Activated CD4-positive, alpha-beta T cell treated with anti-CD3 and anti-CD28 coated beads, Interleukin-2, amount 50 U/mL, for 4 hours (primary cell): ENCODE results near the gene TRAF7.
"Not testable (repeated sequence)": the region's sequence is repeated elsewhere in the genome, so short reads cannot be mapped to it uniquely, and the experiment has no call there.

Experiments used
- DNase-seq, 2 experiments: peaks; one replicate each; pipeline ENCODE4 v3.0.0-alpha.2; 2020

The TRAF7 gene

DNA sequence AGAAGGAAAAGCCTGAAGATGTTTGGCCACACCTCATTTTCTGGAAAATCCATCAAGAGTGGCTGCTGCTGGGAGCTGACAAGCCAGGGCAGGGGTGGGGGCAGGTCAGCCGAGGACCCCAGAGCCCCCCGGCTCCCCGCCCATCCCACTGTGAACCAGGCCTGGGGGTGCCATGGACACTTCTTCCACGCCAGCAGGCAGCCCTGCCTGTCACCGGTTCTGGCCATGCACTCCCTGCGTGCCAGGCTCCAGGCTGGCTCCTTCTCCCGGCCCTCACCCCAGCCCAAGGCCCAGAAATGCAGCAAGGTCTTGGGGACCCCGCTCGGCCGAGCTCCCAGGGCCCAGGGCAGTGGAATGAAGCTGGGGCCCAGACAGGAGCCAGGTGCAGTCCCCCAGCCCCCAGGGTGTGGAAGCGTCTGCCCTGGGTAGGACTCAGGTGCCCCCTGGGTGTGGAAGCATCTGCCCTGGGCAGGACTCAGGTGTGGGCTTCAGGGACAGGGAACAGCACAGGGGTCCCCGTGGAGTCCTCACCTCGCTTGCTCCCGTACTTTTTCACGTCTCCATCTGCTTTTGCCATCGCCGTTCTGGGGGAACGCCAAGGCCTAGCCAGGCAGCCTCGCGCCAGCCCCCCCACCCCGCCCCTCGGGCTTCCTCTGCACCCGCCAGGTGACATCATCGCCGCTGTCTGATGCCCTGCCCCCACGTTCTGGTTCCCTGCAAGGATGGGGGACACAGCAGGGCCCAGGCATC, 32.5 kb upstream of the TRAF7 start:
- DNase-seq: not testable (repeated sequence)

DNA sequence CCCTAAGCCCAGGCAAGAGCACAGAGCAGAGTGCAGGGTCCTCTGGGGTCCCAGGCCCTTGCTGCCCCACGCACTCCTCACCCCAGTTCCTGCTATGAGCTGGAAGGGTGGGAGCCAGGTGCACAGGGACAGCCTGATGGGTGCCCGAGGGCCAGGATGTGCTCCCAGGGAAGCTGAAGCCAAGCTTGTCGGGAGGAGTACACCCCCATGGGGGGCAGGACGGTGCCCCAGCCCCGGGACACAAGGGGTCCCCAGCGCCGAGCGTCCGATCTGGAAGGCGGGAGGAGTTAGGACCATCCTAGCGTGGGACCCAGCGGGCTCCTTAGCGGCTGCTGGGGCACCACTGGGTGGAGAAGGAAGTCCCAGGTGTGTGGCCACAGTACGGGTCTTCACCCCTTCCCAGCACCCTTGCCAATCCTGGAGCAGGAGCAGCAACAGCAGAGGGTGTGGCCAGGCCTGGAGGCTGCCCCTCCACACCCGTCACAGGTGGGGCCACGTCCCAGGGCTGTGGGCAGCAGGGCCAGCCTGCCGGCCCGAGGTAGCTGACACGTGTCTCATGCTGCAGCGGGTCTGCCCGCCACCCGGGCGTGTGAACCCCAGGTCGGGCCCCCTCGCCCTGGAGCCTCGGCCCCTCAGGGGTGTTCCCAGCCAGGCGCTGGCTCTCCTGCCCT, 31.7 kb upstream of the TRAF7 start:
- DNase-seq: not testable (repeated sequence)

DNA sequence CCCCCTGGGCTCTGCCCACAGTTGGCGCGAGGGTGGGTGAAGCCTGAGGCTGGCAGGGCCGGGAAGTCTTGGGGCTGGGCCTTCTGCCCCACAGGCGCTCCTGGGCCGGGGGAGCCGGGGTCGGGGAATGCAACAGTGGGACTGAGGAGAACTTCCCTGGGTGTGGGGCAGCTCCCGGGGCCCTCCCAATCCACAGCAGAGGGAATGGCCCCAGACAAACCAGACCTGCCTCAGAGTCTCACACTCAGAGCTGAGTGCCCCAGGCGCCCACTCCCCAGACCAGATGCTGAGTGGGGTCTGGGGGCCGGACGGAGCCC, 31.2 kb upstream of the TRAF7 start:
- not testable (repeated sequence) for DNase-seq

DNA sequence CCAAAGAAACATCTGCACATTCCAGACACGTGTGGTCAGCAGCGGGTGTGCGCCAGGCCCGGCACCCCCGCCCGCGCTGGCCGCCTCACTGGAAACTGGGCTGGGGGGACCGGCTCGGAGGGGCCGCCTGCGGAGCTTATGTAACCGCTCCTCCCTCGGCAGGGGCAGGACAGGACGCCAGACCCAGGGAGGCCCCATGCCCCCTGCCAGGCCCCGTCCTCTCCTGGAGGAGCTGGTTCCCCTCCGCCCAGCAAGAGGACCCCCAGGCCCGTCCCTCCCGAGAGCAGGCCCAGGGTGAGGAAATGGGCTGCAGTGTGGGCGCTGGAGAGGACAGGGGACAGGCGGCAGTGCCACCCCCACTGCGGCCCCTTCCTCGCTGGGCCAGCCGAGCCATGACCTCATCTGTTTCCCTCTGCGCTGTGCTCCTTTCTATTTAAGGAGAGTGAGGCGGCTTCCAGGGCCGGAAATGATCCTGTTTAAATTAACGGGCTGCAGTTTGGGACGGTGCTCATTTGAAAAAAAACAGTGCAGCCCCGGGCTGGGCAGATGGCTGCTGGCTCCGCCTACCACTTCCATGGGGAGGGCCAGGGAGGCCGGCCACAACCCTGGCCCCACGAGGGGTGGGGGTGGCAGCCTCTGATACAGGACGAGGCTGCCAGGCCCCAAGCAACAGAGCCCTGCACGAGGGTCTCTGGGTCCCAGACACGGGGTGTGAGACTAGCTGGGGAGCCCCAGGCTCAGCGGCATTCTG, 30.7 kb upstream of the TRAF7 start:
- DNase-seq: not testable (repeated sequence)

DNA sequence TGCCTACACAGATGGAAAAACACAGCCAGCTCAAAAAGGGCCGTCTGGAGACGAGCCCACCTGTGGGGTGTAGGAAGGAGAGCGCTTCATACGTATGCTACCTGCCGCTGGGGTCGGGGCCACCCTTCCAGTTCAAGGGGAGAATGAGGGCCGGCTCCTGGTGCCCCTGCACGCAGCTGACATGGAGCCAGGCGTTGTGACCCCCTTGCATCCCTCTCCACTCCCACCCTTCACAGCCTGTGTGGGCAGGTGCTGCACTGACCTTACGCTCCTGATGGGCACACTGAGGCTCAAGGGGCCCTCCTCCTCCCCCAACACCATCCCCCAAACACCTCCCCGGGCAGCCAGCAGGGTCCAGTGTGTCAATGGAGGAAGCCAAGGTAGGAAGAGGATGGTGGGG, 30.0 kb upstream of the TRAF7 start:
- not testable (repeated sequence) for DNase-seq

DNA sequence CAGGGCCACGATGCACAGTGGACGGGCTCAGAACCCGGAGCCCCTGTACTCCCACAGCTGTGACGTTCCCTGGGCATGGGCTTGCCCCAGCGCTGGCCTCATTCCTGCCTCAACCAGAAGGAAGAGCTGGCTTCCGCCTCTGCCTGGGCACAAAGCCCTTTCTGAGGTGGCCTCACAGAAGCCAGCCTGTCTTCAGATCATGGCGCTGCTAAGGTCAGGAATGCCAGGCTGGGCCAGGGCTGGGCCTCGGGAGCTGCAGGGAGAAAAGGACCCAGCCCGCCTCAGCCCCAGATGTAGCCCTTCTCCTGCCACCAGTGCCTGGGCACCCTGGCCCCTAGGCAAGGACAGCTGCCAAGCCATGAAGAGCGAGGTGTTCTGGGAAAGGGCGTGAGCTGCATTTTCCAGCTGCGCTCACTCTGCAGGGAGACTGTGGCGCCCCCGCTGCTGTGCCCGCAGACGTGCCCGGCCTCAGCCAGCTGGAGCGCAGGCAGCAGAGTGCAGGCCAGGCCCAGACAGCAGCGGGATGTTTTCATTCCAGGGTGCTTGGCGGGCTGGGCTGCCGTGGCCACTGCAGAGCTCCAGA, 29.3 kb upstream of the TRAF7 start:
- not testable (repeated sequence) for DNase-seq

DNA sequence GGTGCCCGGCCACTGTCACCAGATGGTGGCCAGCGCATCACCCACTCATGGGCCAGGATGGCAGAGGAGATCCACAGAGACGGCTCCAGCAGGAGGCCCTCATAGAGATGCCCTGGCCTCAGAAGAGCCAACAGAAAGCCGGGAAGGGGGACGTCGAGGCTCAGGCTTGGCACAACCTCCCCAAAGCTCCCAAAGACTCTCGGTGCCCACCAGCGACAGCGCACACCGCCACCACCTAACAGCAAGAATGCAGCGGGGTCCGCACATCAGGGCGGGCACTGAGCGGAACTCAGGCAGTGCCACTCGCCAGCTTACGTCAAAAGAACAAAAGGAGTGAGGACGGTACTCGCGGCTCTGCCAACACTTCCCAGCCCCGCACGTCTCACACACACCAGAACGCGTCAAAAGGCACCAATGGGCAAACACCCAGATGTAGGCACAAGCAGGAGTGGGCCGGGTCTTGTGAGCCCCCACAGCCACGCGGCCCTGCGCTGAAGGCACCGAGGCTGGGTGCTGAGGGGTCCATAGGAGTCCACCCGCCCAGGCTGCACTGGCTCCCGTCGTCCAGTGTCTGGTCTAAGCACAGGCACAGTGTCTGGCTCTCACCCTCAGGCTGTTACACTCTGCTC, 28.5 kb upstream of the TRAF7 start:
- DNase-seq: not testable (repeated sequence)

DNA sequence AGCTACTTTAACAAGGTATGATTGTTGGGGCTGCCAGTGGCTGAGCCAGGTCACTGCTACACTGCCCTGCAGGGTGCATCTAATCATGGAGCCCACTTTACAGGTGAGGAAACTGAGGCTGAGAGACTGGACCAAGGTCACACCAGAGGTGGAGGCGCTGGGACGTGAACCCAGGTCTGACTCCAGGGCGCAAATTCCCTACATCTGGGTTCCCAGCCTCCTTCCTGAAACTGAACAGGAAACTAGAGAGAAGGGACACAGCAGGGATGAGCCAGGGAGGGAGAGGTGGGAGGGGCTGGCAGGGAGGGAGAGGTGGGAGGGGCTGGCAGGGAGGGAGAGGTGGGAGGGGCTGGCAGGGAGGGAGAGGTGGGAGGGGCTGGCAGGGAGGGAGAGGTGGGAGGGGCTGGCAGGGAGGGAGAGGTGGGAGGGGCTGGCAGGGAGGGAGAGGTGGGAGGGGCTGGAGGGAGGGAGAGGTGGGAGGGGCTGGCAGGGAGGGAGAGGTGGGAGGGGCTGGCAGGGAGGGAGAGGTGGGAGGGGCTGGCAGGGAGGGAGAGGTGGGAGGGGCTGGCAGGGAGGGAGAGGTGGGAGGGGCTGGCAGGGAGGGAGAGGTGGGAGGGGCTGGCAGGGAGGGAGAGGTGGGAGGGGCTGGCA, 27.8 kb upstream of the TRAF7 start:
- not testable (repeated sequence) for DNase-seq

DNA sequence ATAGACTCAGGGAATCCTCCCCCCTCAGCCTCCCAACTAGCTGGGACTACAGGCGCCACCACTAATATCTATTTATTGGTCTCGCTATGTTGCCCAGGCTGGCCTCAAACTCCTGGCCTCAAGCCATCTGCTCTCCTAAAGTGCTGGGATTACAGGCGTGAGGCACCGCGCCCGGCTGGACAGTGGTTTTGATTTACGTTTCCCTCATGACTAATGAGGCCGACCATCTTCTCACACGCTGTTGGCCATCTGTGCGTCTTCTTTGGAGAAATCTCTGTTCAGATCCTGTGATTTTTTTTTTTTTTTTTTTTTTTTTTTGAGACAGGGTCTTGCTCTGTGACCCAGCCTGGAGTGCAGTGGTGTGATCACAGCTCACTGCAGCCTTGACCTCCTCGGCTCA, 26.3 kb upstream of the TRAF7 start:
- not testable (repeated sequence) for DNase-seq

DNA sequence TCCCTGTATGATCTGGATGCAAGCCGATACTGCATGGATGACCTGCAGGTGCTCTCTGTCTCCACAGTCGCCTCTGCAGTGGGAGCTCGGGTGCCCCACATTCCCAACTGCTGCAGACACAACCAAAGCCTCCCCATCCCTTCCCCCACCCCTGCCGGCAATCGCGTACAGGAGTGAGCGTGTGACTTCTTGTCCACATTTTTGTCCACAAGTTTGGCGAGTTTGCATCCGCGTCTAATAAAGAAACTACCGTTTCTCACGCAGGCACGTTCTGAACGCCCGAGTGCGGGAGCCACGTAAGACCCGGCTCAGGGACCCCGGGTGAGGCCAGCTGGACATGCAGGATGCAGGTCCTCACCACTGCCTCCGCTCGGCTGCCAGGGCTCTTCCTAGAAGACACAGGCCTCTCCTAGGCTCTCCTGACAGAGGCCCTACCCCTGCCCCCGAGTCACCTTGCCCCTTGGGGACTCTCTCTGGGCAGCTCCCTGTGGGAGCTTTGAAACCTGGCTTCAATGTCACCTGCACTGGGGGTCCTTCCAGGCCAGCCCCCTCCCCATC, 25.6 kb upstream of the TRAF7 start:
- DNase-seq: not testable (repeated sequence)

DNA sequence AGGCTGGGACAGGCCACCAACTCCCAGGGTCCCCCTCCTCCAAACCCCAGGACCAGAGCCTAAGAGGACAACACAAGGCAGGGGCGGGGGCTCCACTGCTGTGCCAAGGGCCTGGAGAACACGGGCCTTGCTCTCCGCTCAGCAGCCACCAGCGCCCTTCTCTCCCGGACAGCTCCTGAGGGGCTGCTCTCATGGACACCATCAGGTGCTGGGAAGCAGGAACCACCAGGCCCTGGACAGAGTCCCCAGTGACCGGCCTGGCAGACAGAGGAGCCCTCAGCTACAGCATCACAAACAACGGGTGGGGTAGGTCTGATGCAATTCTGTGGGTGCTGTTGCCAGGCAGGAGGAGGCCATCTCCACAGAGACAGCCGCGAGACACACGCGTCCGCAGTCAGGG, 21.8 kb upstream of the TRAF7 start:
- DNase-seq: not testable (repeated sequence)

DNA sequence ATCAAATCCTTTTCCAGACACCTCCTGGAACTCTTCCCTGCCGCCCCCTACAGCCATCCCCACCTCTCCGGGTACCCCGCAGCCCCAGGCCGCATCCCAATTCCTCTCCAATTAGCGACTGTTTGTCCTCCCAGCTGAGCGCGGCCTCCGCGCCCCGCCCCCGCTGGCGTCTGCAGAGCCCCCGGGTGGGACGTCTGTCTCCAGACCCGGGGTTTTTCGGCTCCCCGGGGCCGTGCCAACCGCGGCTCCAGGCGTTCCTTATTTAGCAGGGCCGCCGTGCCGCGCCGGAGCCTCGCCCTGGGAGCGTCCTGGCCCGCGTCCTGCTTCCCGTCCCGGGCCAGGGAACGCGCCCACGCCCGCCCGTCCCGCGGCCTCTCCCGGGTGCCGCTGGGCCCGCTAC, 20.5 kb upstream of the TRAF7 start:
- DNase-seq: not testable (repeated sequence)

DNA sequence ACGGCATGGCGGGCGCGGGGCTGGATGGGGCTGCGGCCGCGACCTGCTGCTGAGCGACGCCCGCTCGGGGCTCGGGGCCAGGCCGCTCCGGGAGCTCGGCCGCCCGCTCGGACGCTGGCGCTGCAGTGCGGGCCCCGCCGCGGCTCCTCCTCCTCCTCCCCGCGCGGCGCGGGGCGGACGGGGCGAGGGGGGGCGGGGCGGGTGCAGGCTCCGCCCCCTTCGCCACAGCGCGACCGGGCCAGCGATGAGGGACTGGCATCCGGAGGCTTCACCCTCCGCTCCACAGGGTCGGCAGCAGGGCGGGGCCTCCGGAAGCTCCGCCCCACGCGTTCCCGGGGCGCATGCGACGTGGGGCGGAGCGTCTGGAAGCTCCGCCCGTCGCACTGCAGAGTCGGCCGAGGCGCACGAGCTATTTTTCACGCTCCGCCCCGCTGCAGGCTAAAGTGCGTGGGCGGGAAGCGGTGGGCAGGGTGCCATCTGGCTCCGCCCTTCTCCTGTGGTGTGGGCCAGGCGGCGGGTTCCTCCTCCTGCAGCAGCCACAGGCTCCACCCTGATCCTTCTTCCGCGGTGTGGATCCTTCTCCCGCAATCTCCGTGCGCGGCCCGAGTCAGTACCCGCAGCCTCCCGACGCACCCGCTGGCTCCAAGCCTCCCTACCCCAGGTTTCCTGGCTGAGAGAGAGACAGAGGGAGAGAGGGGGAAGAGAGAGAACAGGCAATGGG, 19.7 kb upstream of the TRAF7 start, which contains the start of gene PKD1:
TSS of gene PKD1 (minus strand) at position 129 of the 721 bp plus-strand sequence. CDS start 209 bp downstream, outside the sequence.
- DNase-seq: peak; percentile 96 to 97

DNA sequence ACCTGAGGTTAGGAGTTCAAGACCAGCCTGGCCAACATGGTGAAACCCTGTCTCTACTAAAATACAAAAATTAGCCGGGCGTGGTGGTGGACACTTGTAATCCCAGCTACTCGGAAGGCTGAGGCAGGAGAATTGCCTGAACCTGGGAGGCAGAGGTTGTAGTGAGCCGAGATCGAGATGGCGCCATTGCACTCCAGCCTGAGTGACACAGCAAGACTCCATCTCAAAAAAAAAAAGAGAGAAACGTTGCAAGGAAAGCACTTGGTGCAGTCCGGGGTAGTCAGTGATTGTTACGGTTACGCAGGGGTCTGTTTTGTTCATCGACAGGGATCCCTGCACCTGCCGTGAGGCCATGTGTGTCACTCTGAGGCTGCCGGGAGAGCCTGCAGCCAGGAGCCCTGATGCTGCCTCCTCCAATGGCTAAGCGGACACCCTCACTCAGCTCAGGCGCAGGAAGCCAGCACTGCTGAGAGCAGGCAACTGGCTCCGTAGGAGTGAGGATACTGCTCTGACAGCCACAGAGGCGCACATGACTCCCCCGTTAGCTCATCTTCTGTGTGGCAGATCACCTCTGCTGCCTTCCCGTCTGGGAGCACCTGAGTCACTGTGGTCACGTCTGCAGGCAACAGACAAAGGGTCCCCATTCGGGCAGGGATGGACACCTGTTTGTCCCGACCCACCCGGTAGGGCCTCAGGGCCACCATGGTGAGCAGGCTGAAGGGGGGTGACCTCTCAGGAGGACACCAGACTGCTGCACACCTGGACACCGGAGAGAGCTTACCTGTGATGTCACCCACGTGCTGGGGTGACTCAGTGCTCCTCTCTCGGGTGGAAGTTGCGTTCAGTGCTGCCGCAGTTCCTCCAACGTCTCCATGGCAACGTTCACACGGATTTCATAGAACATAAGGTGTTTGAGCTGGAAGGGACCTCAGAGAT, 12.4 kb upstream of the TRAF7 start:
- no peak for DNase-seq

DNA sequence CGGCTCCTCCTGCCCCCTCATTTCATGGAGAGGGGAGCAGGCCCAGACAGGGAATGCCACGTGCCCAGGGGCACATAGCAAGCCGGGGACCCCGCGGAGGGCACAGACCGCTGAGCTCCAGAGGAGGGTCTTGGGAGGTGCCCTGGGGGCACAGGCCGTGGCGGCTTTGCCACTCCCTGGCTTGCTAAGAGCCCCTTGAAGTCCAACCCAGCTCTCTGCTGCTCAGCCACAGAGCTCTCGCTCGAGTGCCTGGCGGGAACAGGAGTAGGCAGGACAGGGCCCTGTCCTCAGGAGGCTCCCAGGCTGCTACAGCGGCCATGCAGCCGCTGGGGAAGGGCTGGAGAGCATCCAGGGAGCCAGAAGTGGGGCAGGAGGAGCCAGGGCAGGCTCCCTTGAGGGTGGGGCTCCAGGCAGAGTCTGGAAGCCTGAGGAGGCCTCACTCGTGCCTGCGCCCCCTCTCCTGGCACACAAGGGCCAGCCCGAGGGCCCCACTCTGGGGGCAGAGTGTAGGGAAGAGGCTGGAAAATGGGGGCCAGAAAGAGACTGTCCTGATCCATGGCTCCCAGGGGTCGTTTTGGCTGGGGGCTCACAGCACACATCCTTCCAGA, 11.6 kb upstream of the TRAF7 start:
- no peak for DNase-seq

DNA sequence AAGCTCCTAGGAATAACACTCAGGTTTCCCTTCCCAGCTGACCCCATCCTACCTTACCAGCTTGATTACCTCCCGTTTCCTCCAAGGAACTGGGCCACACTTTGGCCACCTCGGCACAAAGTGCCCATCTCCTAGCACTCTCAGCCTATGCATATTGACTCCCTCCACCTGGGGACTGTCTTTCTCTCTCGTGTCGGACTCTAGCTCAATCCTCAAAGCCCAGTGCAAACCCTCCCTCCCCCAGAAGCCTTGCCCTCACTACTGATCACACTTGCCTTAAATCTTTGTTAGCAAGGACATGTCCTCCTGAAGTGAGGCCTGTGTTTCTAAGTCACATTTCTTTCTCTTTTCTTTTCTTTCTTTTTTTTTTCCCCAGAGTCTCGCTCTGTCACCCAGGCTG, 9.7 kb upstream of the TRAF7 start:
- DNase-seq: no peak

DNA sequence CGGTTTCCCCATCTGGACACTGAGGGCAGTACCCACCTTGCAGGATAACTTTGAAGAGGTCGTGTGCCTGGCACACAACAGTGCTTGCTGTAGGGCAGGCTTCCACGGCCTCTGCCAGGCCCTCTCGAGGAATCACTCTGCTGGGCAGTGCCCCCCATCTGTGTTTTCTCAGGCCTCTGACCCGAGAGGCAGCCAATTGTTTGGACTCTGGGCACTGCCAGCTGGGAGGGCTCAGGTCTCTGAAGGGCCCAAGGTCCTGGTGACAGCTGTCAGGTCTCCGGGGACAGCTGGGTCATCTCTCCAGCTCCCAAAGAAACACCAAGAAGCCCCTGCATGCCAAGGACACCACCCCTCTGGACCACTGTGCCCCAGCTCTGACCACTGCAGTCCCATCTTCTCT, 8.2 kb upstream of the TRAF7 start:
- DNase-seq: no peak

DNA sequence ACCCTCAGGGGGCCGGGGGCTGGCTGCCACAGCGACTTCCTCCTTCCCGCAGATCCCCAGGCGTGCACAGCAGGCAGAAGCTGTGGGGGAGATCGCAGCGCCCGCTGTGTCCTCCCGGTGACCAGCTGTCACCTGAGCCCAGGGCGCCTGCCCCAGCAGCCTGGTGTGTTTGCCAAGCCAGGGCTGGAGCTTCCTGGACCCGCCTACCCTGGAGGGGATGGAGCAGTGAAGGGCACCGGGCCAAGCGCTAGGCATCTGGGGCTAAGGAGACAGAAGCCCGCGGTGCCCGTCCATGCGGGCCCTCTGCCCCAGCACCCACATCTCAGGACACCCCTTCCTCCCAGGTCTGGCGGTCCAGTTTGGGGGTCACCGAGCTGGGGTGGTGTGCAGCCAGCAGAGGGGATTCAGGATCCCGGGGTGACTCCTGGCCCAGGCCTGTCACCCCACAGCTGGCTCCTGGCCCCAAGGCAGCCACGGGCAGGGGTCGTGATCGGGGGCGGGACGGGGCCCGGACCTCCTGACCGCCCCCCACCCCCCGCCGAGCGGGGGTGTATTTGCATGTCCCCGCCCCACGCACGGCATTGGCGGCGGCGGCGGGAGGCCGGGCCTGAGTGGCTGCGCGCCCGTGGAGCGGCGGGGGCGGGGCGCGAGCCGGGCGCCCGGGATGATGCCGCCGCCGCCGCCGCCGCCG, 7.5 kb upstream of the TRAF7 start, which contains the start of gene RAB26:
TSS of gene RAB26 (plus strand) at position 645 of the 691 bp plus-strand sequence. CDS start 159 bp downstream, outside the sequence.
- DNase-seq: no peak
